Upper lobe of left lung (tissue), 6 donors: ENCODE results near the gene UNC79. TPM values are rescaled to one million over a fixed set of nuclear protein-coding genes. Genes with fewer than 3 reads are reported as not detected.
A peak's percentile ranks its signal among the peaks of the same experiment; 100 is the strongest.

Experiments used
- ATAC-seq, 2 donors: fragments of 200-7000 bp; cut with Tn5 transposase; one replicate each; pipeline ENCODE4 v1.9.1; 2022; ENCODE audit warnings: mild to moderate bottlenecking in 2 of 2, moderate library complexity in 2 of 2; ENCODE audit not compliant: low FRiP score in 2 of 2
- DNase-seq, 2 donors: peaks; one replicate each; pipeline ENCODE4 v3.0.0-alpha.2; 2019 to 2020
- H3K27ac ChIP-seq, 4 donors: fragments of 200-600 bp; sonication (generic); one replicate each; pipeline ENCODE4 v1.5.1; 2016 to 2019
- H3K27me3 ChIP-seq, 4 donors: fragments of 200-600 bp; sonication (generic); one replicate each; pipeline ENCODE4 v1.5.1; 2017 to 2019
- H3K36me3 ChIP-seq, 4 donors: fragments of 200-600 bp; sonication (generic); one replicate each; pipeline ENCODE4 v1.5.1; 2016 to 2019
- H3K4me1 ChIP-seq, 4 donors: fragments of 200-600 bp; sonication (generic); one replicate each; pipeline ENCODE4 v1.5.1; 2018 to 2019
- H3K4me3 ChIP-seq, 4 donors: fragments of 200-600 bp; sonication (generic); one replicate each; pipeline ENCODE4 v1.5.1; 2017 to 2019; ENCODE audit warnings: mild to moderate bottlenecking in 2 of 4, moderate library complexity in 1 of 4
- H3K9me3 ChIP-seq, 4 donors: fragments of 200-600 bp; sonication (generic); one replicate each; pipeline ENCODE4 v1.5.1; 2018 to 2019
- EP300 ChIP-seq, 4 donors: sonication (generic); formaldehyde crosslinking; IDR thresholded peaks; one replicate each; pipeline ENCODE4 v1.5.1; 2017; ENCODE audit warnings: antibody characterized with exemption in 4 of 4, control low read depth in 2 of 4
- POLR2A ChIP-seq, 4 donors: fragments of 450-650 bp; IDR thresholded peaks; one replicate each; pipeline ENCODE4 v1.5.1; 2016 to 2017; ENCODE audit warnings: antibody characterized with exemption in 4 of 4, mild to moderate bottlenecking in 2 of 4
- POLR2AphosphoS5 ChIP-seq, 2 donors: sonication (generic); formaldehyde crosslinking; IDR thresholded peaks; one replicate each; pipeline ENCODE4 v1.5.1; 2017; ENCODE audit warnings: antibody characterized with exemption in 2 of 2
- WGBS, 2 donors: methylation state at CpG; one replicate each; pipeline ENCODE4 v1.1.5; 2017 to 2018; 5-methylcytosine and 5-hydroxymethylcytosine counted together
- total RNA-seq, 6 donors: library from RNA; depleted of rRNA in 4 of 6; stranded (reverse); fragments of >200 nt in 4 of 6; gene quantifications; one replicate each; pipeline versions ENCODE4 v1.1.0 to v1.2.1, GENCODE V29; 2016 to 2021
- TF ChIP-seq, protein P1 (sequence below), 6 experiments: fragments of 450-650 bp in 4 of 6; fragments of 200-600 bp in 2 of 6; sonication (generic) in 2 of 6; IDR thresholded peaks; one replicate each; pipeline ENCODE4 v1.5.1; 2016 to 2019; ENCODE audit warnings: antibody characterized with exemption in 6 of 6
- donor health status: DM: no; HTN: no; CAD: no; lungs with moderate emphysema.
- donor health status: DM: no; HTN: yes; CAD: no; lungs with severe emphysema.

UNC79 gene
- total RNA-seq, 6 donors from 2014 or later, result 0.09 to 1.0 (median 0.14) TPM

DNA sequence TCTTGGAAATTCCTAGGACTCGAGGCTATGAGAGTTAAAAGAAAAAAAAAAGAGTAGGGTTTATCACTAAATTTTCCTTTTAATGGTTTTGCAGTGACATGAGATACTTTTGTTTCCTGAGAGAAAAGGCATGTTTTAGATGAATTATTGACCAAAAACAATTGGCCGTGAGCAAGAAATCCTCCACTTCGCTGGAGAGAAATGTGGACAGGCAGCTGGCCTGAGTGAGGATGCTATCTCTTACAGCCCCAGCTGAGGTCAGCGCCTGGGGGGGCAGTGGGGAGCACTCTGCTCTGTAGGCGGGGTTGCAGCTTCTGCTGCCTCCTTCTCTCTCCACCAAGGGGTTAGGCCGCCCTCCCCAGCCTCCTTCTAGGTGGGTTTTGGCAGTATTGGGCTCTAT is 302.9 kb downstream of the UNC79 start:
- H3K36me3 ChIP-seq, result no peaks in the 10 kb centered on the region
- ATAC-seq, result no peak
- 62 to 63% methylated on average over 6 of the region's 6 CpGs for WGBS, 2 donors
- TF ChIP-seq POLR2AphosphoS5 (IDR thresholded peaks at IDR 0.05) (no peak), EP300 (IDR thresholded peaks at IDR 0.05) (no peak), POLR2A (IDR thresholded peaks at IDR 0.05) (no peak)
- TF ChIP-seq, protein P1, sequence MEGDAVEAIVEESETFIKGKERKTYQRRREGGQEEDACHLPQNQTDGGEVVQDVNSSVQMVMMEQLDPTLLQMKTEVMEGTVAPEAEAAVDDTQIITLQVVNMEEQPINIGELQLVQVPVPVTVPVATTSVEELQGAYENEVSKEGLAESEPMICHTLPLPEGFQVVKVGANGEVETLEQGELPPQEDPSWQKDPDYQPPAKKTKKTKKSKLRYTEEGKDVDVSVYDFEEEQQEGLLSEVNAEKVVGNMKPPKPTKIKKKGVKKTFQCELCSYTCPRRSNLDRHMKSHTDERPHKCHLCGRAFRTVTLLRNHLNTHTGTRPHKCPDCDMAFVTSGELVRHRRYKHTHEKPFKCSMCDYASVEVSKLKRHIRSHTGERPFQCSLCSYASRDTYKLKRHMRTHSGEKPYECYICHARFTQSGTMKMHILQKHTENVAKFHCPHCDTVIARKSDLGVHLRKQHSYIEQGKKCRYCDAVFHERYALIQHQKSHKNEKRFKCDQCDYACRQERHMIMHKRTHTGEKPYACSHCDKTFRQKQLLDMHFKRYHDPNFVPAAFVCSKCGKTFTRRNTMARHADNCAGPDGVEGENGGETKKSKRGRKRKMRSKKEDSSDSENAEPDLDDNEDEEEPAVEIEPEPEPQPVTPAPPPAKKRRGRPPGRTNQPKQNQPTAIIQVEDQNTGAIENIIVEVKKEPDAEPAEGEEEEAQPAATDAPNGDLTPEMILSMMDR (IDR thresholded peaks at IDR 0.05), result no peak
- H3K4me1 ChIP-seq, result peaks cover 0 to 12% (median 2%) of the 10 kb centered on the region in 4 donors
- H3K9me3 ChIP-seq, result no peaks in the 10 kb centered on the region
- H3K27me3 ChIP-seq, result no peaks in the 10 kb centered on the region
- no peak for DNase-seq
- no peak overlapping the region for H3K27ac ChIP-seq
- no peak overlapping the region for H3K4me3 ChIP-seq

DNA sequence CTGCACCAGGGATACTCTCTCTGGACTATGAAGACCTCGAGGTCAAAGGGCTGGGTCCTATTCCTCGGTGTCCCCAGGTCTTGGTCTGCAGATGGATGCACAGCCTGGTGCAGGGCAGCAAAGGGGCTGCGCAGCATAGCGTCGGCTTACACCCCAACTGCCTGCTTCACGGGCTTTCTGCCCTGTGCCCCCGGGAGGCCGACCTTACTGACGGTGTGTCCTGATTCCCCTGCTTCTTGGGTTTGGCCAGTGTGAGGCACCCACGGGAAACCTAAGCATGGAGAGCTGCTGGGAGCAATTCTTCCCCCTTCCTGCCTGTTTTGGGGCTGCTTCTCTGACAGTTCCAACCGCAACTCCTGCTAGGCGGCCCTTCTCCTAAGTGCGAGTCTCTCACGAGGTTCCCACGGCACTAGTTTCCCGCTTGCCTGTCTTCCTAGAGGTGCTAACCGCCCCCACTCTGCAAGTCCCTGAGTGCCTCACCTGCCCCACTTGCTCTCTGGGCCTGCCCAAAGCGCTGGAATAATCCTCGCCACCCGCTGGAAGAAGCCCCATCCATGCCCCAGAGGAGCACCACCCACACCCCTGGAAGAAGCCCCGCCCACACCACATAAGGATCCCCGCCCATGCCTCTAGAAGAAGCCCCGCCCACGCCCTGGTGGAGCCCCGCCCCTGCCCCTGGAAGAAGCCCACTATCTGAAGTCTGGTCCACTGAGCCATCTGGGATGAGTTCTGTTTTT is 303.5 kb downstream of the UNC79 start:
- no peak overlapping the region for H3K4me3 ChIP-seq
- H3K36me3 ChIP-seq, result no peaks in the 10 kb centered on the region
- no peaks in the 10 kb centered on the region for H3K27me3 ChIP-seq
- no peak overlapping the region for H3K27ac ChIP-seq
- DNase-seq, result peak in 1 of 2 donors; percentile 64
- H3K9me3 ChIP-seq, result no peaks in the 10 kb centered on the region
- 87 to 88% methylated on average over 17 to 22 of the region's 25 CpGs for WGBS, 2 donors
- ATAC-seq, result no peak
- TF ChIP-seq POLR2AphosphoS5 (IDR thresholded peaks at IDR 0.05), result no peak
- TF ChIP-seq, protein P1 (IDR thresholded peaks at IDR 0.05), result no peak
- H3K4me1 ChIP-seq, result peaks cover 0 to 12% (median 2%) of the 10 kb centered on the region in 4 donors

DNA sequence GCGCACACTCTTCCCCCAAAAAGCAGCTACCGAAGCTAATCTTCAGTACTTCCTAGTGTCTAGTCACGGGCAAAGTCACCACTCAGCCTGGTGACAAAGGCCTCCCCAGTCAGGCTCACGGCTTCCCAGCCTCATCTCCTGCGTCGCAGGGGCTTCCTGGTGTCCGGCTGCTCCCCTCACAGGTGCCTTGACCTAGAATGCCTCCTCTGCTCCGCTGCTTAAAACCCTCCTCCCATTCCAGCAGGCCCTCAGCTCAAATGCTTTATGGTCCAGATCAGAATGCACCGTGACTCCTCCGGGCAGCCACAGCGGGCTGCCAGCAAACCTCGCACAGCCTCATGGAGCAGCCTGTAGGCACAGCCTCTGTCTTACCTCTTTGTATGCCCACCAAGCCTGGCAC is 304.5 kb downstream of the UNC79 start:
- 92% methylated on average over 12 of the region's 12 CpGs for WGBS, 2 donors

DNA sequence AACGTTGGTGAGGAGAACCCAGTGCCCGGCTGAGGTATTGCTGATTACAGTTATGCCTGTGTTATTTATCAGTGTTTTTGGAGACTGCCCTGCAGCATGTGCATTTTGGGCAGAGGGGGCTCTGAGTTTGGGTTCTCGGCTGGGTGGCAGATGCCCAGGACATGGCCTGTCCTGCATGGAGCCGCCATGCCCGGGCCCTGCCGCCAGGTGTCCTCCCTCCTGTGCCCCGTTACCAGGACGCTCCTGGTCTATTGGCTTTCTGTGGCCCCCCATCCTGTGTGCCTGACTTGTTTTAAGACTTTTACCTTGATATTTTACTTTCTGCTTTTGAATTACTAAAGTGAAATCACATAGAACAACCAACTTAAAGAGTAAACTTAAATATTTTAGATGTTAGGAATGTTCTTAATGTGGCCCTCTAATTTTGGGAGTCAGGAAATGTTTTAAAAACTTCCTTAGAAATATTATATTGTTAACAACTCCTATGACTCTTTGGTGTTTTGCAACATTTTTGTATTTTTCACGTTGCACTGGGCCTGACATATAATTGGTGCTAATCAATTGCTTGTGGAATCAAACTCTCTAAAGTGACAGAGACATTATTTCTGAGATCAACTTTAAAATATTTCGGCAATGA is 305.8 kb downstream of the UNC79 start:
- Histone ChIP-seq H3K27me3 (no peaks in the 10 kb centered on the region), H3K27ac (no peak overlapping the region), H3K9me3 (no peaks in the 10 kb centered on the region), H3K36me3 (no peaks in the 10 kb centered on the region), H3K4me3 (no peak overlapping the region), H3K4me1 (peaks cover 0 to 12% (median 2%) of the 10 kb centered on the region in 4 donors)
- ATAC-seq (no peak), DNase-seq (no peak)
- TF ChIP-seq, protein P1 (IDR thresholded peaks at IDR 0.05), result peak in 2 of 6 experiments; percentile 13 to 16
- no peak for TF ChIP-seq POLR2A (IDR thresholded peaks at IDR 0.05)
- 73 to 75% methylated on average over 10 of the region's 10 CpGs for WGBS, 2 donors

More for the DNA sequence above, 304.5 kb downstream of the UNC79 start:
- TF ChIP-seq POLR2A (IDR thresholded peaks at IDR 0.05), result no peak
- TF ChIP-seq EP300 (IDR thresholded peaks at IDR 0.05), result no peak
- TF ChIP-seq, protein P1 (IDR thresholded peaks at IDR 0.05), result no peak
- no peak for TF ChIP-seq POLR2AphosphoS5 (IDR thresholded peaks at IDR 0.05)
- H3K27me3 ChIP-seq, result no peaks in the 10 kb centered on the region
- H3K4me3 ChIP-seq, result no peak overlapping the region
- no peak for DNase-seq
- no peaks in the 10 kb centered on the region for H3K9me3 ChIP-seq
- ATAC-seq, result no peak
- peaks cover 0 to 12% (median 2%) of the 10 kb centered on the region in 4 donors for H3K4me1 ChIP-seq
- no peaks in the 10 kb centered on the region for H3K36me3 ChIP-seq
- H3K27ac ChIP-seq, result no peak overlapping the region
